ENCODE results near the gene OSMR.

Gene OSMR

DNA sequence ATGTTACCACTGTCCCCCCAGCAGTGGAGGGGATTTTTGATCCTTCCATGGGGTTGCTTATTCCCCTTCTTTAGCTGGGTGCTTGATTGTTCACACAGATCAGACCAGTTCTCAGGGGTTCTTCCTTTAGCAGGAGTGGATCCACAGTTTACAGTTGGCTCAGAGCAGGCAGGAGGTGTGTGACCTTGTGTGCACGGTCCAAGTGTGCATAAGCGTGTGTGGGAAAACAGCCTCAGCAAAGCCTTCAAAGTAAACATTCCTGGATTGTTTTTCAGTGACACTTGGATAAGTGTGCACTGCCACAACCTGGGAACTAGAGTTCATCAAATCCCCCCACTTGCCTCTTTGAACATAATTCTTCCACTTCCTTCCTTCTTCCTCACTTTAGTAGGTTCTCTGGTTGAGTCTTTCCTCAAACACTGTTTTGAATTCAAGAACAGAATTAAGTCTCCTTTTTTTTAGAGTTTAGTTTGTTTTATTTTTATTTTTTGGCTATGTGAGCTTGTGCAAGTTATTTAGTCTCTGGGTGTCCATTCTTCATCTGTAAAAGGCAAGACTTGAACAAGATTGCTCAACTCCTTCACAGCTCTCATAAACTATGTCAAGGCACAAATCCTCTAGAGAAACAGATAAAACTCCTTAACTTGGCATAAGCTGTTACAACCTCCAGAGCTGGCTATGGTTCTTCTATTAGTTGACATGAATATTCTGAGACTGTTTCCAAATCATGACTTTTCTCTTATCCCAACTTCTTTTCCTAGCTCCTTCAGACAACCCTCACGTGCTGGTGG, 78.0 kb downstream of the OSMR start:
- no peak for DNase-seq (ENCODE audit: extremely low read depth in 1 of 2, low read depth in 1 of 2)

DNA sequence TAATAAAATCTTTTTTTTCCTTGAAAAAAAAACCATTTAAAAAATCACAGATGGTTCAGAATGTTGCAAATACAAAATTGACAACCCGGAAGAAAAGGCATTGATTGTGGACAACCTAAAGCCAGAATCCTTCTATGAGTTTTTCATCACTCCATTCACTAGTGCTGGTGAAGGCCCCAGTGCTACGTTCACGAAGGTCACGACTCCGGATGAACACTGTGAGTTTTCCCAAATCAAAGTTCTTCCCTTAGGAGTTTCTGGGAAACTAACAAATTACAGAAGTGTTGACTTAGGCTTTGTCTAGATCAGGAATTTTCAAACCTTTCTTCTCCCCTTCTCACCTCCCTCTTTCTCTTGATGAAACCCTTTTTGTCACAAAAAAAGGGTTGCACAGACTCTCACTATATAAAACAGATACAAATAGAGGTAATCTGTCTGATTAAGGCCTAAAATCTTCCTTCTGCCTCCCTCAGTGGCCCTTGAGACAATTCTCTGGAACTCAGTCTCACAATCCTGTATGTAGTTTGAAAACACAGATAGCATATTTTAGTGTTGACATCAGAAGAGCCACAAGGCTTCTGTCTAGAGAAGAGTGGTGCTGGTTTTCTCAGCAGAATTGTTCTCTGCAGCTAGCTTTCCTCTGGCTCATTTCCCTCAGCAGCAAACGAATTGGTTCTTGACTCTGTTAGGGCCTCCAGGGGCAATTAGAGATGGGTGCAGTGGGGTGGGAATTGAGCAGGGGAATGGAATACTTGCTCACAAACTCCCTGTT, 79.5 kb downstream of the OSMR start:
- DNase-seq (ENCODE audit: extremely low read depth in 1 of 2, low read depth in 1 of 2): no peak

DNA sequence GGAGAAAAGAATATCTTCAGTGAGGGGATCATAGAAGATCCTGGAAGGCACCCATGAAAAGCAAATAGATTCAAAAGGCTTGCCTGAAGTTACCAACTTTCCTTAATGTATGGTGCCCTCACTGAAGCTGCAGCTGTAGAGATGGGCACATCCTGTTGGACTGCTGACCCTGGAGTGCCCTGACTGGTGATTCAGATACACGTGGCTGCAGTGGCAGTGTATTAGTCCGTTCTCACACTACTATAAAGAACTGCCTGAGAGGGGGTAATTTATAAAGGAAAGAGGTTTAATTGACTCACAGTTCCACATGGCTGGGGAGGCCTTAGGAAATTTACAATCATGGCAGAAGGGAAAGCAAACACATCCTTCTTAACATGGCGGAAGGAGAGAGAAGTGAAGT, 80.3 kb downstream of the OSMR start:
- no peak for DNase-seq (ENCODE audit: extremely low read depth in 1 of 2, low read depth in 1 of 2)

DNA sequence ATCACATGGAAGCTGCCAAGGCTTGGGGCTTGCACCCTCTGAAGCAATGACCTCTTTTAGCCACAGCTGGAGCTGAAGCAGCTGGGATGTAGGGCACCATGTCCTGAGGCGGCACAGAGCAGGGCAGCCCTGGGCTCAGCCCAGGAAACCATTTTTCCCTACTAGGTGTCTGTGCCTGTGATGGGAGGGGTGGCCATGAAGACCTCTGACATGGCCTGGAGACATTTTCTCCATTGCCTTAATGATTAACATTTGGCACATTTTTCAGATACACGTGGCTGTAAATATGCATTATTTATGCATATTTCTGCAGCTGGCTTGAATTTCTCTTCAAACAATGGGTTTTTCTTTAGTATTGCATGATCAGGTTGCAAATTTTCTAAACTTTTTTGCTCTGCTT, 81.7 kb downstream of the OSMR start:
- no peak for DNase-seq (ENCODE audit: extremely low read depth in 1 of 2, low read depth in 1 of 2)

DNA sequence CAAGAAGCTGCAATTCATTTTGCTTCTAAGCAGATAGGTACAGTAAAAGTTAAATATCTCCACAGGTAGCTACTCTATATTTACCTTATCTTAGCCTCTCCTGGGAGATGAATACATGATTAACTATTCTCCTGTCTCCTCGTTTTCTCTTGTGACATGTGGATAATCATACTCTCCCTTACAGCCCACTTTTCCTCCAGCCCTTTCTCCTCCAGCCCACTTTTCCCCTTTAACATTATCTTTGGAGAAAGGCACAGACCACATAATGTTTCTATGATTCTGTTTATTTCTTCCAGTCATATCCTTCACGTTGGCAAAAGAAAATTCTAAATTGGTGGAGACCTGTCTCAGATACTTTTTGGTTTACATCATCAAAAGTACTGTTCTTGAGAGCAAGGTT, 84.0 kb downstream of the OSMR start:
- DNase-seq (ENCODE audit: extremely low read depth in 1 of 2, low read depth in 1 of 2): no peak

DNA sequence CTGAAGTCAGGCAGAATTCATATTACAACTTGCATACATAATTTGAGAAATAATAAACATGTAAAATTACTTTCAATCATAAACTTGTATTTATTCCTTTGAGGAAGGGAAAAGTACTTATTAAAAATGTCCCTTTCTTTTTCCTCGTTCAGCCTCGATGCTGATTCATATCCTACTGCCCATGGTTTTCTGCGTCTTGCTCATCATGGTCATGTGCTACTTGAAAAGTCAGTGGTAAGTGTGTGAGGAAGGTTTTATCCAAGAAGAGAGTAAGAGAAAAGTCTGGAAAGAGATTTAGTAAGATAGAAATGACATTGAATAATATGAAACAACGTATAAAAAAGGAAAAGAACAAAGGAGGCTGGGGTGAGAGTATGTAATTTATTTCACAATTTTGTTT, 85.9 kb downstream of the OSMR start:
- no peak for DNase-seq (ENCODE audit: extremely low read depth in 1 of 2, low read depth in 1 of 2)

DNA sequence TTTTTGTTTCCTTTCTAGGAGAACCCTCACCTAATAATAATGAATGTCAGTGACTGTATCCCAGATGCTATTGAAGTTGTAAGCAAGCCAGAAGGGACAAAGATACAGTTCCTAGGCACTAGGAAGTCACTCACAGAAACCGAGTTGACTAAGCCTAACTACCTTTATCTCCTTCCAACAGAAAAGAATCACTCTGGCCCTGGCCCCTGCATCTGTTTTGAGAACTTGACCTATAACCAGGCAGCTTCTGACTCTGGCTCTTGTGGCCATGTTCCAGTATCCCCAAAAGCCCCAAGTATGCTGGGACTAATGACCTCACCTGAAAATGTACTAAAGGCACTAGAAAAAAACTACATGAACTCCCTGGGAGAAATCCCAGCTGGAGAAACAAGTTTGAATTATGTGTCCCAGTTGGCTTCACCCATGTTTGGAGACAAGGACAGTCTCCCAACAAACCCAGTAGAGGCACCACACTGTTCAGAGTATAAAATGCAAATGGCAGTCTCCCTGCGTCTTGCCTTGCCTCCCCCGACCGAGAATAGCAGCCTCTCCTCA, 87.1 kb downstream of the OSMR start:
- no peak for DNase-seq (ENCODE audit: extremely low read depth in 1 of 2, low read depth in 1 of 2)

DNA sequence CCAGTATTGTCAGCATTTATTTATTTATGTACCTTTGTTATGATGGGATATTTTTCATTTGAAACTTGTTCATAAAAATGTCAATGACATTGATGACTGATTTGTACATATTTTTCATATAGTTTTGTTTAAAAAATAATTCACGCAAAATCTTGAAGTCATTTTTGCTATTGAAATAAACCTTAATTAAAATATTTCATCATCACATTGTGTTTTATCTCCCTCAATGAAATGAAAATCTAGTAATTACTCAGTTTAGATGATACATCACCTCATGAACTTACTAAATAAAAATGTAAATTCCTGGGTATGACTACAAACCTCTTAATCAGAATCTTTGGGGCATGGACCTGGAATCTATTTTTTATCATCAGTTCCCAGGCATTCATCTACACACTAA, 89.6 kb downstream of the OSMR start:
- no peak for DNase-seq (ENCODE audit: extremely low read depth in 1 of 2, low read depth in 1 of 2)

DNA sequence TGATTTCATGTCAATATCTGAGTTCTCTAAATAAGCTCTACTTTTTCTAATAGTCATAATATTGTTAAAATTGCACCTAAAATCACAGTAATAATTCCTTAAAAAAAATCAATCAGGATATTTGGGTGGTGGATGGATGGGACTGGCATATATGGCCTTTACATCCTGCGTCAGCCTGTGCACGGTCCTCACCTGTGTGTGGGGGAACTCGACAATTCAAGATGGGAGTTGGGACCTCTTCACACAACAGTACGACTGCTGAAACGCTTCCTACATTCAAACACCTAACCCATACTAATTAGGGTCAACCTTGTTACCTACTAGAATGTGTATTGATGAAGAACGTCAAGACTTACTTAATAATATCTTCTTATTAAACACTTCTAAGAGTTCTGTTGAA, 90.5 kb downstream of the OSMR start:
- DNase-seq (ENCODE audit: extremely low read depth in 1 of 2, low read depth in 1 of 2): no peak

DNA sequence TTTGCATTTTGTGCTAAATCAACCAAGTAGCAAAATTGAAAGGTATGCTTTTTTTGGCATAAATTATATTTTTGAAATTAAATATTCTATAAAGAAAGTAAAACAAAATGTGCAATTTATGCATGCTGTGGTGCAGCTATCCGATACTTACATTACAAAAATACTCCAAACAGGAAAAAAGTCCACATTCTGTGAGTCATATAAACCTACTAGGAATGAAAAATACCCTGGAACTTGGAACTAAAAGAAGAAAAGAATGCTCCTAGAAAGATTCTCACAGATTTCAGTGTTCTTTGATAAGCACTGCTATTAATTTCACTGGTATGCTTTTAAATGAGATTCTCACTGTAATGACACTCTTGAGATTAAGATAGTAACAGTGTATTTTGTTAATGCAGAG, 92.6 kb downstream of the OSMR start:
- DNase-seq (ENCODE audit: extremely low read depth in 1 of 2, low read depth in 1 of 2): no peak

DNA sequence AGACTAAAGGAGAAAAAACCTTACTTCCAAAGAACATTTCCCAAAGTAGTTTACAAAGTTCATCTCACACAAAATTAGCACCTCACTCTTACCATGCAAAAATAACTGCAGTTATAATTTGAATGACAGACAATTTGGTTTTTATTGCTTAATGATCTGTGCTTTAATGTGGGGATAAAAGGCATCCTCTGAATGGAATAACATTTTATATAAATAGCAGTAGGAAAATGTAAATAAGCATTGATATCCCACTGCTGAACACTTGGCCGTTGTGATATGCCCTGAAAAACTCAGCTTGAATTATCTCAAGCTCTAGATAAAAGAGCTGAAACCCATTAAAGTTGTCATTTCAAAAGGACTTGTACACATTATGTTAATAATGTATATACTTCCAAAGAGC, 93.2 kb downstream of the OSMR start:
- DNase-seq (ENCODE audit: extremely low read depth in 1 of 2, low read depth in 1 of 2): no peak

DNA sequence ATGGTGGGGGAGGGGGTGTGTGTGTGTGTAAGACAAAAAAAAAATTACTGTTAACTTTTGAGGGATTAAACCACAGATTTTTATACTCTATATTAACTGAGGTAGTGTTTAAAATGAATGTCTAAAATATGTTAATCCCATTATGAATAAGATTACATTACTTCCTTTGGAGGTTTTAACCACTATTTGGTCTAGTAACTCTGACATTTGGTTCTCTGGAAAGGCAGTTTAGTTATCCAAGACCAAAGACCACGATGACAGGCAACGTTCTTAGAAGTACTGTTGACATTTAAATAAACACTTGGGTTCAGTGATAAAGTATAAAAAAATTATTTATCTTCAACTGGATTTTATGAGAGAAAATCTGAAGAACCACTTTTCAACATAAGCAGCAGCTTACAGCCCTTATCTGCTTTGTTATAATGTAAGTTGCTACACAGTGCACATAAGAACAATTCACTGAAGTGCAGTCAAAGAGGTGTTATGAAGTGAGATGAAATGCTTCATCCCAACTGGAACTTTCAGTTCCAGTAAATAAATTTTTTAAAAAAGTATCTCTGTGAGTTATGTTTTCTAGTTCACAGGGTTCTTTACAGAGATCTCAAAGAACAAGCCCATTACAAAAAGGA, 94.5 kb downstream of the OSMR start:
- DNase-seq (ENCODE audit: extremely low read depth in 1 of 2, low read depth in 1 of 2): no peak

DNA sequence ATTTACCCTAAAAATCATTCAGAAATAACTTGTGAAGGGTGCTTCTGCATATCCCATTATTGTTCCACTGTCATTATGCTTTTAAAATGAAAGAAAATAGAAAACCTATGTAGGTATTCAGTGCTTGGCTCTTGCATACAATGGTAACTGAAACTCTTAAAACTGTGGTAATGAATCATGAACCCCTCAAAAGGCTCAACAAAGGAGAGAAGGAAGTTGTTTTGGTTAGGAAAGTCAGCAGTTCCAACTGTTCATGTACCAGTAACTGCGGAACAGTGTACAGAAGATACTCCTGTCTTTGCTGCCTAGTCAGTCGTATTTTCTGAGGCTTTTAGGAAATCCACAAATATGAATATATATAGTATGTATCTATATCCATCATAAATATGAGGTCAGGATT, 96.1 kb downstream of the OSMR start:
- no peak for DNase-seq (ENCODE audit: extremely low read depth in 1 of 2, low read depth in 1 of 2)

DNA sequence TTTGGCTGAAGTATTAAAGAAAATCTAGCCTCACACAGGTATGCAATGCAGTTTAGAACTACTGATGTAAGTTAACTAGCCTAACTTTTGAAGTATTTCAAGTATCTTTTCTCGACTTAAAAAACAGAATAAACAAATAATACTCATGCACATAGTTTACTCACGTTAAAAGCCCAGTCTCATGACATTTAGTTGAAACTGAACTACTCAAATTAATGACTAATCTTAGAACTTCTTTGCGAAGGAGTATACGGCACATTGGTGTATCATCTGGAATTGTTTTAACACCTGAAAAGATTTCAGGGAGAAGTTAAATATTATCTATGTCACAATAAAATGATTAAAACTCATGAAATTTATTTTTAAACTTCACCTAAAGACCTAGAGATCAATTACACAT, 98.5 kb downstream of the OSMR start:
- DNase-seq (ENCODE audit: extremely low read depth in 1 of 2, low read depth in 1 of 2): no peak

DNA sequence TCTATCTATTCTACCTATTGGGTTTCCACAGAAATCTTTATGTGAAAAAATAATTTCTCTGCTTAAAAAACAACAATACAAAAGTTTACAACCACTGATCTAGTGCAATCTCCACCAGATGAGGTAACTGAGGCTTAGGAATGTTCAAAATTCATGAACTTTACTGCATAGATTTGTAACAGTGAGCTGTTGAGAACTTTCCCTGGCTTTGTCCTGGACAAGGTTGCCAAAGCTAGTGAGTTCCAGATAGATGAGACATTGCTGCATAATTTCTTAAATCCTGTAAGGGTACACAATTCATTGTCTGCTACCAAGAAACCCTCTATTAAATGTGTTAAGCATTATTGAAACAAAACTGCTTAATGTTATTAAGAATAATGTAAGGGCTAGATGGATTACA, 102.7 kb downstream of the OSMR start:
- no peak for DNase-seq (ENCODE audit: extremely low read depth in 1 of 2, low read depth in 1 of 2)

DNA sequence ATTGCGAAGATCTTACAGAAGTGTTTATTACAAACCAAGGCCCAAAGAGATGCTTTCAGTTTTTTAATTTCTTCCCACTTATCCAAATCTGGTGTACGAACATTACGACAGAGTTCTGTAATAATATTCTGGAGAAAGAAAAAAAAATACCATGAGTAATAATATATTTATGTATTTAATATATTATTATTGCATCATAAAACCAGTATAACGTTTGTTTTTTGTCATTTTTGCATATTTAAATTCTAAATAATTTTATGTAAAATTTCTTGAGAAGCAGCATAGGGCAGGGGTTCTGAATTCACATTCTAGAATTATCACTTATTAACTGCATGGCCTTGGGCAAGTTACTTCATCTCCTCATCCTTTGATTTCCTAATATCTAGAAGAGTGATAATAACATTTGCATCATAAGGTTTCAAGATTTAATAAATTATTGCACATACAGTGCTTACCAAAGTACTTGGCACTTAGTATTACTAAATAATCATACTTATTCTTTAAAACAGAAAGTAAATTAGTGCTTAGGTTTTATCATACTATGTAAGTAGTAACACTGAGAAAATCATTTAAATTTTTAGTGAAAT, 107.7 kb downstream of the OSMR start:
- DNase-seq (ENCODE audit: extremely low read depth in 1 of 2, low read depth in 1 of 2): no peak

DNA sequence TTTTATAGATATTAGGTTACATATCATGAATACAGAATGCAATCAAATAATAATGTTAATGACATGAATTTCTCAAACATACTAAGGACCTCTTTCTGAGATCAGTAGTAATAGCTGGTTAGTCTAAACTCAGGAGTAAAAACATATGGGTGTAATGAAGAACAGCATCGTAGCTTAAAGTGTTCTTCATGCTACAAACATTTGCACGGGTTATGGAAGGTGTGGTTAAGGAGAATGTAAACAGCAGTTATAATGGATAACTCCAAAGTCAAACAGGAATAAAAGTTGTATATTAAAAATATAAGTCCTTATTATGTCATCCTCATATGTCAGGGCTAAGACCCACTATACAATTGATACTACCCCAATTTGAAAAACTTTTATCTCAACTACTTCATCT, 115.9 kb downstream of the OSMR start:
- DNase-seq (ENCODE audit: extremely low read depth in 1 of 2, low read depth in 1 of 2): no peak

DNA sequence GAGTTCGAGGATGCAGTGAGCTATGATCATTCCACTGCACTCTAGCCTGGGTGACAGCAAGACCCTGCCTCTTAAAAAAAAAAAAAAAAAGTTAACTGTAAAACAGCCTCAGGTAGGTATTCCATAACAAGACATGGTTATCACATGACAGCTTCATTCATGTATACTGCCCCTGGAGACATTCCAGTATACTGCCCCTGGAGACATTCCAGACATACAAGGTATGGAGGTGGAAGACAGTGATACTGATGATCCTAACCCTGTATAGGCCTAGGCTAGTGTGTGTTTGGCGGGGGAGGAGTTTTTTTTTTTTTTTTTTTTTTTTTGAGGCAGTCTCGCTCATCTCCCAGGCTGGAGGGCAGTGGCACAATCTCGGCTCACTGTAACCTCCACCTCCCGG, 122.9 kb downstream of the OSMR start:
- no peak for DNase-seq (ENCODE audit: extremely low read depth in 1 of 2, low read depth in 1 of 2)

DNA sequence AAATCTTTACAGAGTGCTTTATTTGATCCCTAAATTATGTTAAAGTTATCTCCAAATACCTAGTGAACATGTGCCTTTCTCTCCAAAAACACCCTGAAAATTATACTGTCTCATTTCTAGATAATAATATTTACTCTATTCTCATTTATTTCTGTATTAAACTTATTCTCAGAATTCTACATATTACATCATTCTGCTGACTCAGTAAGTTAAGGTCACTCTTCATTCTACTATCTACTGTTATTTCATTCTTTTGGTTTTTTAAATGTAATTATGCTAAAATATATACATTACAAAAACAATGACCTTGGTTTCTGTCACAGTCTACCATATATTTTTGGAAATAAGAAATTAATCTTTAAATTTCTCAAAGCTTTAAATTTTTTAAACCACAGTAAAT, 132.2 kb downstream of the OSMR start:
- no peak for DNase-seq (ENCODE audit: extremely low read depth in 1 of 2, low read depth in 1 of 2)

DNA sequence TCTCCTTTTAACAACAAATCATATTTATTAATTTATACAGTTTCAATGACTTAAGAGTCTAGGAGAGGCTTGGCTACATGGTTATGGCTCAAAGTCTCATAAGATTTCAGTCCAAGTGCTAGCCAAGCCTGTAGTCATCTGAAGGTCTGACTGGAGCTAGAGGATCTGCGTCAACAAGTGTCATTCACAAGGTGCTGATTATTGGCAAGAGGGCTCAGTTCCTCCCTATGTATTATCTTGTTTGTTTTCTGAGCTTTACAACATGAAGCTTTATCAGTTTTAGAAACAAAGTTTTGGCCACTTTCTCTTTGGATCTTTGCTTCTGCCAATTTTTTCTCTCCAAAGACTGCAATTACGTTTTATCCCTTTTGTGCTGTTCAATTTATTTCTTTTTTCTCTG, 133.7 kb downstream of the OSMR start:
- DNase-seq (ENCODE audit: extremely low read depth in 1 of 2, low read depth in 1 of 2): no peak

All from activated CD8-positive, alpha-beta memory T cell treated with anti-CD3 and anti-CD28 coated beads for 1 hour (primary cell).